ENCODE data around the gene RIMKLA. TPM values are rescaled to one million over a fixed set of nuclear protein-coding genes. Genes with fewer than 3 reads are reported as not detected.
A peak's percentile ranks its signal among the peaks of the same experiment; 100 is the strongest.

The RIMKLA gene
- total RNA-seq, 2 experiments from 2014 or later = 9.8 to 10.3 TPM

- no peak for TF ChIP-seq CTCF (IDR thresholded peaks at IDR 0.05)
- ATAC-seq (no peak), DNase-seq (no peak)
- ChIA-PET CTCF (no interaction called here), POLR2A (no interaction called here)
- no peak overlapping the region for H3K4me3 Mint-ChIP-seq
- no peaks in the 10 kb centered on the region for H3K4me1 Mint-ChIP-seq (ENCODE audit: low read depth)
- H3K27ac Mint-ChIP-seq = no peak overlapping the region
- no peaks in the 10 kb centered on the region for H3K27me3 Mint-ChIP-seq
- intact Hi-C loops (cut with micrococcal nuclease) = no loop called here
- H3K36me3 Mint-ChIP-seq (ENCODE audit: low read depth) = no peaks in the 10 kb centered on the region
- H3K9me3 Mint-ChIP-seq = no peaks in the 10 kb centered on the region
Measured at GRCh38 chr1:42423681-42424080, 43.1 kb downstream of the RIMKLA start.

GRCh38 chr1:42424201-42424600 is 43.6 kb downstream of the RIMKLA start:
- H3K4me3 Mint-ChIP-seq = no peak overlapping the region
- no peak for TF ChIP-seq CTCF (IDR thresholded peaks at IDR 0.05)
- no peaks in the 10 kb centered on the region for H3K4me1 Mint-ChIP-seq (ENCODE audit: low read depth)
- ATAC-seq (no peak), DNase-seq (no peak)
- H3K27ac Mint-ChIP-seq = no peak overlapping the region
- ChIA-PET POLR2A (no interaction called here), CTCF (no interaction called here)
- no peaks in the 10 kb centered on the region for H3K36me3 Mint-ChIP-seq (ENCODE audit: low read depth)
- intact Hi-C loops (cut with micrococcal nuclease) = no loop called here
- H3K27me3 Mint-ChIP-seq = no peaks in the 10 kb centered on the region
- no peaks in the 10 kb centered on the region for H3K9me3 Mint-ChIP-seq

GRCh38 chr1:42427240-42427639 is 46.6 kb downstream of the RIMKLA start:
- Mint-ChIP-seq H3K9me3 (no peaks in the 10 kb centered on the region), H3K27me3 (no peaks in the 10 kb centered on the region), H3K4me1 (ENCODE audit: low read depth) (no peaks in the 10 kb centered on the region), H3K4me3 (no peak overlapping the region), H3K36me3 (ENCODE audit: low read depth) (no peaks in the 10 kb centered on the region), H3K27ac (no peak overlapping the region)
- no peak for TF ChIP-seq CTCF (IDR thresholded peaks at IDR 0.05)
- DNase-seq = no peak
- intact Hi-C loops (cut with micrococcal nuclease) = no loop called here
- POLR2A ChIA-PET = interaction anchor here (1.4 kb wide), 1 partner anchor 9 kb away, joined by 3 read pairs; no protein-coding TSS in a partner anchor
- no peak for ATAC-seq
- CTCF ChIA-PET = interaction anchor here (0.8 kb wide), 1 partner anchor 322 kb away, joined by 3 read pairs; no protein-coding TSS in a partner anchor

GRCh38 chr1:42429603-42430002 is 49.0 kb downstream of the RIMKLA start:
- ChIA-PET CTCF (interaction anchor here (1.6 kb wide), 1 partner anchor 256 kb away, joined by 3 read pairs; no protein-coding TSS in a partner anchor), POLR2A (interaction anchor here (0.6 kb wide), 1 partner anchor 41 kb away, joined by 3 read pairs; no protein-coding TSS in a partner anchor)
- intact Hi-C loops (cut with micrococcal nuclease) = no loop called here
- Mint-ChIP-seq H3K4me1 (ENCODE audit: low read depth) (no peaks in the 10 kb centered on the region), H3K9me3 (no peaks in the 10 kb centered on the region), H3K4me3 (no peak overlapping the region), H3K27me3 (no peaks in the 10 kb centered on the region), H3K36me3 (ENCODE audit: low read depth) (no peaks in the 10 kb centered on the region), H3K27ac (no peak overlapping the region)
- ATAC-seq (no peak), DNase-seq (no peak)
- no peak for TF ChIP-seq CTCF (IDR thresholded peaks at IDR 0.05)

GRCh38 chr1:42430286-42431135 is 49.9 kb downstream of the RIMKLA start:
- intact Hi-C loops (cut with micrococcal nuclease) = no loop called here
- Mint-ChIP-seq H3K27ac (no peak overlapping the region), H3K36me3 (ENCODE audit: low read depth) (no peaks in the 10 kb centered on the region), H3K9me3 (no peaks in the 10 kb centered on the region), H3K4me1 (ENCODE audit: low read depth) (no peaks in the 10 kb centered on the region), H3K4me3 (no peak overlapping the region), H3K27me3 (no peaks in the 10 kb centered on the region)
- no peak for ATAC-seq
- POLR2A ChIA-PET = interaction anchor here (0.6 kb wide), 1 partner anchor 656 kb away, joined by 3 read pairs; no protein-coding TSS in a partner anchor
- DNase-seq = peak; percentile 9
- CTCF ChIA-PET = interaction anchor here (1.1 to 1.6 kb wide), 2 partner anchors 257 kb away, joined by 3 read pairs; no protein-coding TSS in a partner anchor
- TF ChIP-seq CTCF (IDR thresholded peaks at IDR 0.05) = no peak
